8988T (cell line): ENCODE data around the gene ARFRP1.
A peak's percentile ranks its signal among the peaks of the same experiment; 100 is the strongest.
"Not testable (repeated sequence)": the region's sequence is repeated elsewhere in the genome, so short reads cannot be mapped to it uniquely, and the experiment has no call there.

Source experiments
- DNase-seq: peaks from one replicate; pipeline ENCODE4 v3.0.0; 2011

Gene ARFRP1

GRCh38 chr20:63732118-63733095 lies 24.6 kb upstream of the ARFRP1 start:
- DNase-seq, result no peak

GRCh38 chr20:63731410-63731809 lies 23.6 kb upstream of the ARFRP1 start:
- no peak for DNase-seq

- not testable (repeated sequence) for DNase-seq
Measured at GRCh38 chr20:63730189-63730733, 22.5 kb upstream of the ARFRP1 start.

GRCh38 chr20:63722967-63723622 lies 15.3 kb upstream of the ARFRP1 start:
- DNase-seq, result not testable (repeated sequence)

DNA sequence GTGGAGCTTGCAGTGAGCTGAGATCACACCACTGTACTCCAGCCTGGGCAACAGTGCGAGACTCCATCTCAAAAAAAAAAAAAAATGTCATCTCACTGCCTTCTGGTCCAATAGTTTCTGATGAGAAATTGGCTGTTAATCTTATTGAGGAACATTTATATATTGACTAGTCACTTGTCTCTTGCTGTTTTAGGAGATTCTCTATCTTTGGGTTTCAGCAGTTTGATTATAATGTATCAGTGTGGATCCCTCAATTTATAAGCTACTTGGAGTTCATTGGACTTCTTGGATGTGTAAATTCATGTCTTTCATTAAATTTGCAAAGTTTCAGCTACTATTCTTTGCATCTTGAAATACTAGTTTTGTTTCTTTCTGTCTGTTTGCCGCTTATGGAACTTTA lies 11.2 kb upstream of the ARFRP1 start:
- DNase-seq, result no peak

DNA sequence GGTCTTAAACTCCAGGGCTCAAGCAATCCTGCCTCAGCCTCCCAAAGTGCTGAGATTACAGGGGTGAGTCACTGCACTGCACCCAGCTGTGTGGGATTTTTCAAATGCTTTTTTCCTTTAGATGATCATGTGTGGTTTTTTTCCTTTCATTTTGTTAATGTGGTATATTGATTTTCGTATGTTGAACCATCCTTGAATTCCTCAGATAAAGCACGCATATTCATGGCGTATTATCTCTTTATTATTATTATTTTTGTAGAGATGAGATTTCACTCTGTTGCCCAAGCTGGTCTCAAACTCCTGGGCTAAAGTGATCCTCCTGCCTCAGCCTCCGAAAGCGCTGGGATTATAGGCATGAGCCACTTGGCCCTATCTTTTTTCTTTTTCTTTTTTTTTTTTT lies 7.1 kb upstream of the ARFRP1 start:
- DNase-seq, result no peak

DNA sequence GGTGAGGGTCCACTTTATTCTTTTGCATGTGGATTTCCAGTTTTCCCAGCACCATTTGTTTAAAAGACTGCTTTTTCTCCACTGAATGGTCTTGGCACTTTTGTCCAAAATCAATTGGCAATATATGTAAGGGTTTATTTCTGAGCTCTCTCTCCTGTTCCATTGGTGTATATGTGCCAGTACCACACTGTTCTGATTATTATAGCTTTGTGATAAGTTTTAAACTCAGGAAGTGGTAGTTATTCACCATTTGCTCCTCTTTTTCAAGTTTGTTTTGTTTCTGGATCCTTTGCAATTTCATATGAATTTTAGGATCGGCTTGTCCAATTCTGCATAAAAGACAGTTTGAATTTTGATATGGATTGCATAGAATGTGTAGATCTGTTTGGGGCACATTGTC lies 4.4 kb upstream of the ARFRP1 start:
- DNase-seq, result no peak

- no peak for DNase-seq
Measured at GRCh38 chr20:63711085-63711645, 3.4 kb upstream of the ARFRP1 start.

DNA sequence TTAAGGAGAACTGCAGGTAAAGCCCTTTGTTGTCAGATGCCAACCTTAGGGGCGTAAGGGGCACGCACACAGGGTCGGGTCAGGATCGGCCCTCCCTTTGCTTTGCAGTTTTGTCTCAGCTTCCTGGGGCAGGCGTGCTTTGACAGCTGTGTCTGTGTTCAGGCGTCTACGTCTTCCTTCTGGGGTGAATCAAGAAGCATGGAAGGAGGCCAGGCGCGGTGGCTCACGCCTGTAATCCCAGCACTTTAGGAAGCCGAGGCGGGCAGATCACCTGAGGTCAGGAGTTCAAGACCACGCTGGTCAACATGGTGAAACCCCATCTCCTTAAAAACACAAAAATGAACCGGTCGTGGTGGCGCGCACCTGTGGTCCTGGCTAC lies 1.4 kb upstream of the ARFRP1 start:
- DNase-seq, result no peak

- no peak for DNase-seq
Measured at GRCh38 chr20:63708301-63709148, 749 bp upstream of the ARFRP1 start.

- DNase-seq, result peak; percentile 65
Measured at GRCh38 chr20:63706852-63707557, 771 bp downstream of the ARFRP1 start.

DNA sequence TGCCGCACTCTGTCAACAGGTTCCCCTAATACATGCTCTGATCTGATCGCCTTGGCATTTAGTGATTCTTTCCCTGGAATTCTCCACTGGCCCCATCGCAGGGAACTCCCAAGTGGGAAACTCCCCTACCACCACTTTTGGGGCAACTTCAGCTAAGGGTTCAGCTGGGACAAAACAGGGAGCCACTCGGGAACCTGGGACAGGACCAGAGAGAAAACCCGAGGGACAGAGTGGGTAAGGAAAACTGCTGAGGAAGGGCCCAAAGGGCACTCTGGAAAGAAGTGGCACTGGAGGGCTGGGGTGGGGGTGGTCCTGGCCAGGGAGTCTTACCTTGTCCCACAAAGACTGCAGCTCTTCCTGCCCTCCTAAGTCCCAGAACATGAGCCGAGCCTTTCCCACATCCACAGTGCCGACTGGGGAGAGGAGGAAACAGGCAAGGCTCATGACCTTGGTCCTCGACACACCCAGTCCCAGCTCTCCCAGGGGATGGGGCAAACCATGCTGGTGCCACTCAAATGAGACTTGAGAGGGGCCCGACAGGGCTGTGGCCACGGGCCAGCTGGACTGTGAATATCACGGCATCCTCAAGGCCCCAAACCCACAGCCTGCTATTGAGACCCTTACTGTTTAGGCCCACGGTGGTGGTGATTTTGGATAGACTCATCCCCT lies 1.6 kb downstream of the ARFRP1 start:
- no peak for DNase-seq

GRCh38 chr20:63705232-63706026 lies 2.3 kb downstream of the ARFRP1 start:
- DNase-seq, result peak; percentile 16

DNA sequence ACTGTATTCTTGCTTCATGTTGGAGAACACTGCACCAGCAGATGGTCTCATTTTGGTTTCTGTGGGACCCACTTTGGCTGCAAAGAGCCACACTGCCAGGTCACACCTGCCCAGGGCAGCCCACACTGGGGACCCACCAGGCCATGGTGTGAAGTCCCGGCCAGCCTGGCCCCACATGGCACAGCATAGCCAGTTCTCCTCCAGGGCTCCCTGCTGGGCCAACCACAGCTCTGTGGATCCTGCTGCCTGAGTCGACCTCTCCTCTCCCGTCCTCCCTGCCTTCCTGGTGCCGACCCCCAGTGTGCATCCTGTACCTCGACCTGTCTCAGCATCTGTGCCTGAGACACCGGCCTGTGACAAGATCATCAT lies 3.0 kb downstream of the ARFRP1 start:
- no peak for DNase-seq

- no peak for DNase-seq
Measured at GRCh38 chr20:63703976-63704748, 3.6 kb downstream of the ARFRP1 start.

GRCh38 chr20:63703471-63703975 lies 4.3 kb downstream of the ARFRP1 start:
- DNase-seq, result no peak

DNA sequence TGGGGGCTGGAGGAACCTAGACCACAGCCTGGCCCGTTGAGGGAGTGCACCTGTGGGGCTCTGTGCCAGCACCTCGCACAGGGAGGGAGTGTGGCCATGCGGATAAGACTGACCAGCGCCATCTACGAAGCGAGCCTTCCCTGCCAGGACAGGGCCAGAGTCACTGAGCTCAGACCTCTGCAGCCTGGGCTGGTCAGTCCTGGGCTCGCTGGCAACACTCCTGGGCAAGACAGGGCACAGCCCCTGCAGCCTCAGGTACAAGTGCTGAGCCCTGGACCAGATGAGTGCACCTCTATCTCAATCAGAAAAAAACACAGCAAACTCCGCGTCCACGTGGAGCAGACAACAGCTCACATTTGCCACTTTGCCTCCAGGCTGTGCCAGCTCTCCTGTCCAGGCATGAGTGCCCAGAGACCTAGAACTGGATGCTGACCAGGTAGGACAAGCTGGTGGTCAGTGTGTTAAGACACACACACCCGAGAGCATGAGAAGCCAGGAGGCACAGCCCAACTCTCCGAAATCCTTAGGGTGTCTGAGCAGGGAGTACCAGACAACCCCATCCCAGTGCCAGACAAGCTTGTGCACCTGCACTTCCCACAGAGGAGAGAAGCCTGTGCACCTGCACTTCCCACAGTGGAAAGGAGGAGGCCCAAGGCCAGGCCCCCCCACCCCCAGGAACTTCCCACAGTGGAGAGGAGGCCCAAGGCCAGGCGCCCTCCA lies 4.9 kb downstream of the ARFRP1 start:
- peak; percentile 25 for DNase-seq

DNA sequence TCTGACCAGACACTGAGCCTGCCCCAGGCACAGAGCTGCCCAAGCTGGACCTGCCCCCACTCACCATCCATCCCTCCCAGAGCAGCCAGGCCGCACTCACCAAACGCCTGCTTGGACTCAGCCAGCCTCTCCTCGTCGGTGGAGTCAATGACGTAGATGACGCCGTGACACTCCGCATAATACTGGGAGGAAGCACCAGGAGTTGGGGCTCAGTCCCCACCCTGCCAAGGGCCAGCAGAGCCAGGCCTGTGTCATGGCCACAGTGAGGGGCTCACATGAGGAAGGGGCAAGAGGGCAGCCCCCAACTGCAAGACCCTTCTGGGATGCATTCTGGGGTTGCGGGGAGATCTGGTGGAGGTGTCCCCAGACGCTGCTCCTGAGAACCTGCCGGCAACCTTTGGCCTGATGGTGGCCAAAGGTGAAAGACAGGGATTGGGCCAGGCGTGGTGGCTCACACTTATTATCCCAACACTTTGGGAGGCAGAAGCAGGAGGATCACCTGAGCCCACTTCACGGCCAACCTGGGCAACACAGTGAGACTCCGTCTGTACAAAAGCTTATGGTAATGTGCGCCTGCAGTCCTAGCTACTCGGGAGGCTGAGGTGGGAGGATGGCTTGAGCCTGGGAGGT lies 5.6 kb downstream of the ARFRP1 start:
- no peak for DNase-seq
